ENCODE results near the gene SLC26A5. TPM values are rescaled to one million over a fixed set of nuclear protein-coding genes. Genes with fewer than 3 reads are reported as not detected.
"Not testable (repeated sequence)": the region's sequence is repeated elsewhere in the genome, so short reads cannot be mapped to it uniquely, and the experiment has no call there.

Gene SLC26A5
- total RNA-seq, 4 donors from 2014 or later = 1.9 to 4.0 (median 3.5) TPM

- Histone ChIP-seq H3K27me3 (no peaks in the 10 kb centered on the region), H3K4me1 (no peaks in the 10 kb centered on the region), H3K9me3 (no peaks in the 10 kb centered on the region), H3K36me3 (no peaks in the 10 kb centered on the region), H3K27ac (no peak overlapping the region), H3K4me3 (replicated peaks in 1 of 3) (no peak overlapping the region)
- WGBS, 2 donors = 86 to 90% methylated on average over 3 of the region's 3 CpGs
- intact Hi-C loops (cut with DNase I) = no loop called here
- TF ChIP-seq CTCF (IDR thresholded peaks at IDR 0.05) (no peak), POLR2A (IDR thresholded peaks at IDR 0.05) (no peak)
- DNase-seq = no peak
Observed at GRCh38 chr7:103423467-103424179, 22.4 kb downstream of the SLC26A5 start.

GRCh38 chr7:103420857-103421384 lies 25.1 kb downstream of the SLC26A5 start:
- Histone ChIP-seq H3K36me3 (no peaks in the 10 kb centered on the region), H3K27ac (no peak overlapping the region), H3K27me3 (no peaks in the 10 kb centered on the region), H3K4me3 (replicated peaks in 1 of 3) (no peak overlapping the region), H3K9me3 (no peaks in the 10 kb centered on the region), H3K4me1 (no peaks in the 10 kb centered on the region)
- WGBS, 2 donors = 75 to 80% methylated on average over 5 of the region's 5 CpGs
- TF ChIP-seq POLR2A (IDR thresholded peaks at IDR 0.05) (no peak), CTCF (IDR thresholded peaks at IDR 0.05) (no peak)
- DNase-seq = no peak
- intact Hi-C loops (cut with DNase I) = no loop called here

GRCh38 chr7:103418241-103418640 lies 27.8 kb downstream of the SLC26A5 start:
- Histone ChIP-seq H3K4me3 (replicated peaks in 1 of 3) (no peak overlapping the region), H3K27me3 (no peaks in the 10 kb centered on the region), H3K36me3 (no peaks in the 10 kb centered on the region), H3K4me1 (no peaks in the 10 kb centered on the region), H3K27ac (no peak overlapping the region), H3K9me3 (no peaks in the 10 kb centered on the region)
- no peak for DNase-seq
- 85 to 94% methylated on average over 3 of the region's 3 CpGs for WGBS, 2 donors
- intact Hi-C loops (cut with DNase I) = no loop called here
- no peak for TF ChIP-seq CTCF (IDR thresholded peaks at IDR 0.05)
- no peak for TF ChIP-seq POLR2A (IDR thresholded peaks at IDR 0.05)

- WGBS, 2 donors = 90 to 91% methylated on average over 5 of the region's 5 CpGs
- H3K27ac ChIP-seq = no peak overlapping the region
- no peak overlapping the region for H3K4me3 ChIP-seq (replicated peaks in 1 of 3)
- no peaks in the 10 kb centered on the region for H3K4me1 ChIP-seq
- intact Hi-C loops (cut with DNase I) = no loop called here
- DNase-seq = no peak
- H3K9me3 ChIP-seq = no peaks in the 10 kb centered on the region
- H3K27me3 ChIP-seq = no peaks in the 10 kb centered on the region
- H3K36me3 ChIP-seq = no peaks in the 10 kb centered on the region
- no peak for TF ChIP-seq POLR2A (IDR thresholded peaks at IDR 0.05)
- TF ChIP-seq CTCF (IDR thresholded peaks at IDR 0.05) = no peak
Observed at GRCh38 chr7:103413407-103413806, 32.6 kb downstream of the SLC26A5 start.

- WGBS, 2 donors = 80 to 85% methylated on average over 1 of the region's 1 CpG
- H3K27ac ChIP-seq = no peak overlapping the region
- no peaks in the 10 kb centered on the region for H3K27me3 ChIP-seq
- no peaks in the 10 kb centered on the region for H3K4me1 ChIP-seq
- DNase-seq = no peak
- no peak overlapping the region for H3K4me3 ChIP-seq (replicated peaks in 1 of 3)
- intact Hi-C loops (cut with DNase I) = no loop called here
- no peaks in the 10 kb centered on the region for H3K36me3 ChIP-seq
- no peaks in the 10 kb centered on the region for H3K9me3 ChIP-seq
- TF ChIP-seq CTCF (IDR thresholded peaks at IDR 0.05) = no peak
- TF ChIP-seq POLR2A (IDR thresholded peaks at IDR 0.05) = no peak
Observed at GRCh38 chr7:103412151-103412550, 33.9 kb downstream of the SLC26A5 start.

GRCh38 chr7:103405789-103406613 lies 40.0 kb downstream of the SLC26A5 start:
- WGBS, 2 donors = 78 to 86% methylated on average over 5 to 7 of the region's 7 CpGs
- H3K36me3 ChIP-seq; H3K4me3 ChIP-seq (replicated peaks in 1 of 3); DNase-seq; intact Hi-C loops (cut with DNase I); H3K27me3 ChIP-seq; H3K9me3 ChIP-seq; H3K27ac ChIP-seq; H3K4me1 ChIP-seq: not testable (repeated sequence)

GRCh38 chr7:103399687-103400086 lies 46.3 kb downstream of the SLC26A5 start:
- intact Hi-C loops (cut with DNase I); H3K36me3 ChIP-seq; H3K9me3 ChIP-seq; H3K27me3 ChIP-seq; H3K27ac ChIP-seq; H3K4me1 ChIP-seq; DNase-seq; H3K4me3 ChIP-seq (replicated peaks in 1 of 3): not testable (repeated sequence)
